Stimulated activated CD4-positive, alpha-beta T cell treated with anti-CD3 and anti-CD28 coated beads, Interleukin-4, amount 100 ng/mL, for 4 hours (primary cell): ENCODE measurements around the gene ELK3.

Source experiments
- DNase-seq, 2 experiments: peaks; one replicate each; pipeline ENCODE4 v3.0.0-alpha.2; 2020

ELK3 gene

GRCh38 chr12:96213869-96214268 lies 19.7 kb downstream of the ELK3 start:
- no peak for DNase-seq

- no peak for DNase-seq
These were observed 21.7 kb downstream of the ELK3 start for GRCh38 chr12:96215919-96216273.

- DNase-seq: no peak
These were observed 25.0 kb downstream of the ELK3 start for GRCh38 chr12:96218989-96219678.

GRCh38 chr12:96219700-96220206 lies 25.6 kb downstream of the ELK3 start:
- DNase-seq: no peak

- DNase-seq: no peak
These were observed 26.7 kb downstream of the ELK3 start for GRCh38 chr12:96220902-96221301.

- no peak for DNase-seq
These were observed 27.2 kb downstream of the ELK3 start for GRCh38 chr12:96221391-96221790.

GRCh38 chr12:96223411-96224218 lies 29.4 kb downstream of the ELK3 start:
- DNase-seq: no peak

- no peak for DNase-seq
These were observed 30.0 kb downstream of the ELK3 start for GRCh38 chr12:96224219-96224615.

GRCh38 chr12:96225044-96225855 lies 31.1 kb downstream of the ELK3 start:
- no peak for DNase-seq

- DNase-seq: no peak
These were observed 31.8 kb downstream of the ELK3 start for GRCh38 chr12:96225994-96226399.

- no peak for DNase-seq
These were observed 32.2 kb downstream of the ELK3 start for GRCh38 chr12:96226401-96226800.

GRCh38 chr12:96226801-96227348 lies 32.7 kb downstream of the ELK3 start:
- no peak for DNase-seq

- DNase-seq: no peak
These were observed 33.4 kb downstream of the ELK3 start for GRCh38 chr12:96227365-96228106.

GRCh38 chr12:96228566-96229248 lies 34.5 kb downstream of the ELK3 start:
- no peak for DNase-seq

- no peak for DNase-seq
These were observed 36.5 kb downstream of the ELK3 start for GRCh38 chr12:96230646-96231045.

- DNase-seq: no peak
These were observed 39.0 kb downstream of the ELK3 start for GRCh38 chr12:96233168-96233567.

GRCh38 chr12:96233939-96234461 lies 39.8 kb downstream of the ELK3 start:
- DNase-seq: no peak

GRCh38 chr12:96234591-96235483 lies 40.7 kb downstream of the ELK3 start:
- DNase-seq: no peak

GRCh38 chr12:96235484-96235826 lies 41.3 kb downstream of the ELK3 start:
- no peak for DNase-seq

- no peak for DNase-seq
These were observed 42.1 kb downstream of the ELK3 start for GRCh38 chr12:96236221-96236822.
